Fibroblast of skin of abdomen (primary cell): ENCODE results near the gene THYN1.

Experiments used
- DNase-seq: peaks from one replicate; pipeline ENCODE4 v3.0.0-alpha.2; 2013

THYN1 gene

DNA sequence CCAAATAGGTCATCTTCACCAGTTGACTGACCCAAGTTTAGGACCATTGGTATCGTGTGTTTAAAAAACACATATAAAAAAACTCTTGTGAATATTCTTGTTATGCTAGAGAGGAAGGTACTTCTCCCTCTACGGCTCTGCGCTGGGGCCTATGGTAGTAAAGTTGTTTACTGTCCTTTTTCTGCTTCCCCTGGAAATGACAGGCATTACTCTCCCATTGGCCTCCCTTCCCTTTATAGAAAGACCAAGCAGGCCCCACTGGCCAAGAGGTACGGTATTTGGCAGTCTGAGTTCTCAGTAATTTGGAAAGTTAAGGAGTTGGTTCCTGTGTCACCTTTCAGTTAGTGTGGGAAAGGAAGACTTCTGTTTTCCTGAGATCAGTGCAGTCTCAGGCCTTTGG lies 6.5 kb downstream of the THYN1 start:
- no peak for DNase-seq

DNA sequence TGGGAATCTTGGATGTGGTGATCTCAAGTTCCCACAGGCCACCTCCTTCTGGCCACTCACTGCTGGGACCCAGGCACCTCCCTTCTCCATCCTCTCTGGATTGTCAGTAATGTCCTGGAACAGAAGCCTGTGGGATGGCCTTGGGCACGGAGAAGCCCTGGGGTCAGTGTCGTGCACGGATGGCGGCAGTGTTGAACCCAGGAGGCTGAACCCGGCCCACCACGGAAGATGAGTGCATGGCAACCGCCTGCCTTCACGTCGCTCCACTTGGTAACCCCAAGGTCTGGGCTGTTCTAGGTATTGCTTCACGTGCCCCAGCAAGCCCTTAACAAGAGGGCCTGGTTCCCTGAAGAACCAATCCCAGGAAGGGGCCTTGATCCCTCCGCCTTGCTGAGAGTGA lies 7.1 kb downstream of the THYN1 start:
- no peak for DNase-seq

DNA sequence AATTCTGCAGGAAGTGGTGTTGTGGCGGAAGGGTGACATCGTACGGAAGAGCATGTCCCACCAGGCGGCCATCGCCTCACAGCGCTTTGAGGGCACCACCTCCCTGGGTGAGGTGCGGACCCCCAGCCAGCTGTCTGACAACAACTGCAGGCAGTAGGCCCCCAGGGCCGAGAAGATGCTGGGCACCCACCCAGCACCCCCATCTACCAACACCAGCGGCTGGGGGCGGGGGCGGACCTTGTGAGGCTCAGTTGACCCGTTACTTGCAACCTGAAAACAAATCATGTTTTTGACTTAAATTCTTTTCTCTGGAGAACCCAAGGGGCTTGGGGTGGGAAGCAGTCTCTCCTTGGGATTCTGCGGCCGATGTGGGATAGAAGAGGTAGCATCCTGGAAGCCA lies 7.7 kb downstream of the THYN1 start:
- no peak for DNase-seq

DNA sequence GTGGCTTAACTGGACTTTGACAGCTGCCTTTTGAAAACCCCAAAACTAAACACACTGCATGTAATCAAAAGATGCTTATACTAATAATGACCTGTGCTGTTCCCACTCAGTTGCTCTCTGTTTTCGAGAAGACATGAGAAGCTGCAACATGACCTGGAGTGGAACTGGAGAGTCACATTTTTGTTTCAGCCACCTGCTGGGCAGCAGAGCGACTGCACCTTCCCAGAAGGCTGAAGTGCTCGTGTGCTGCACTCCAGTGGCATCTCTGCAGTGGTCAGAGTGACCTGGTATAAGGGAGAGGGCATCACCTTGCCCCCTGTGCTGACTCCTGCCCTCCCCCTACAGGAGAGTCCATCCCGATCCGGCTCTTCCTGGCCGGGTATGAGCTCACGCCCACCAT lies 8.6 kb downstream of the THYN1 start:
- DNase-seq = no peak

DNA sequence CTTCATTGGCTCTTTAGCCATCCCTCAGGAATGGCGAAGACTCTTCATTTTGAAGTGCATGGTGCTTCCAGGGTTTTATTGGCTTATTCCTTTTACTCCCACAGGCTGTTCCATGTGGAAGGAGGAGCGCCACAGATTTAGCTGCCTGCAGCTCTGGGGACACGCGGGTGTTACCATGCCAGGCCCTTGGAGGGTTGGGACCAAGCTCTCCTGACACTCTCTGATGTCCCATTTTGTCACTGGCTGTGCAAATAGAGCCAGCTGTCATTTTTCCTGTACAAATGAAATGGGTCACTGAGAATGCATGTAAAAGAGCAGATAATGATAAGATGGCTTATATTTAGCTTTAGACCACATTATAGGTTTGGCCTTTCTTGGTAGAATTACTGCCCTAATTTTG lies 9.2 kb downstream of the THYN1 start:
- no peak for DNase-seq

DNA sequence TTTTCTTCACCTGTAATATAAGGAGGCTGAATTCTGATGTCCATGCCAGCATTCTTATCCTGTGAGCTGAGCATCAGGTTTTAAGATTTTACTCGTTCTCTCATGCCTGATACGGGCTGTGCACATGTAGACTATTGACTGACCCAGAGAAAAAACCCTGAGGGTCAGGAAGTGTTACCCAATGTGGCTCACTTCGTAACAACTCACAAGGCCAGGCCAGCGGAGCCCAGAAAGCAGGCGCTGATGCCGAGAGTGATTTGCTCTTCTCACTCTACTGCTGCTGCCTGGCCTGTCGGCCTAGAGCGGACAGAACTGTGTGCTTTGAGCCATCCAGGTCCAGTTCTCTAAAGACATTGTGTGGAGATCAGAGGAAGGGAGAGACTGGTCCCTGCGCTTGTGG lies 10.8 kb downstream of the THYN1 start:
- DNase-seq = no peak

DNA sequence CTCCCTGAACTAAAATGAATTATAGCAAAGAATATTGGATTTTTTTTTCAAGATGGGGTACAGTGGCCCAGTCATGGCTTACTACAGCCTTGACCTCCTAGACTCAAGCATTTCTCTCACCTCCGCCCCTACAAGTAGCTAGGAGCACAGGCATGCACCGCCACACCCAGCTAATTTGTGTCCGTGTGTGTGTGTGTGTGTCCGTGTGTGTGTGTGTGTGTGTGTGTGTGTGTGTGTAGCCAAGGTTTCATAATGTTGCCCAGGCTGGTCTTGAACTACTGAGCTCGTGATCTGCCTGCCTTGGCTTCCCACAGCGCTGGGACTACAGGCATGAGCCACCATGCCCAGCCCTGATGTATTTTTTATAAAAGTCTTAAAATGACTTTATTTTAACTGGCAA lies 12.6 kb downstream of the THYN1 start:
- no peak for DNase-seq

DNA sequence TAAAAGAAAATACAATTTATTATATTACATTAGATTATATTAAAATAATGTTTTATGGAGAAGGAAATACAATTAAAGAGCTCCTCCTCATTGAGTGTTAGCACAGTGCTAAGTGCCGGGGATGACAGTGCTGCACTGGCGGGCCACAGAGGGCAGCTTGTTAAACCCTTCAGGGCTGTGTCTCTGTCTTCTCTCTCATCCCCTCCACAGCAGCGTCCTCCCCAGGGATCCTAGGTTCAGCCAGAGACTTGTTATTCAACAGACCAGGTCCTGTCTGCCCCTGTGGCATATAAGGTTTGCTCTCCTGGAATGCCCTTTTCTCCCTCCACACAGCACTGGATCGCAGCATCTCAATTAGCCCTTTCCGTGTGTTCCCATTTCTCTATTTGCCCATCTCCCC lies 14.2 kb downstream of the THYN1 start:
- DNase-seq = no peak

DNA sequence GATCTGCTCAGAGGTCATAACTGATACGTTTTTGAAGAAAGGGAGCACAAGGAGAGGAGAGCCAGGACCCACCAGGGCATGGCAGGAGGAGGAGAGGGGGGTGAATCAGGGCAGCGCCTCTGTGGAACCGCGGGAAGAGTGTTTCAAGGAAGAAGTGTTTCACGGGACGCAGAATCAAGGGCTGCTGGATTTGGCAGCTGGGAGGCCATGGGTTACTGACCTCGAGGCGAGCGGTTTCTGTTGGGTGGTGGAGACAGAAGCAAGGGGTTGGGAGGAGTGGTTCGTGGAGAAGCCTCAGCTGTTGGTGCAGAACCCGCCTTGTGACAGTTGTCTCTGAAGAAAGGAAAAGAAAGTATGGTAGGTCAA lies 15.6 kb downstream of the THYN1 start:
- no peak for DNase-seq

DNA sequence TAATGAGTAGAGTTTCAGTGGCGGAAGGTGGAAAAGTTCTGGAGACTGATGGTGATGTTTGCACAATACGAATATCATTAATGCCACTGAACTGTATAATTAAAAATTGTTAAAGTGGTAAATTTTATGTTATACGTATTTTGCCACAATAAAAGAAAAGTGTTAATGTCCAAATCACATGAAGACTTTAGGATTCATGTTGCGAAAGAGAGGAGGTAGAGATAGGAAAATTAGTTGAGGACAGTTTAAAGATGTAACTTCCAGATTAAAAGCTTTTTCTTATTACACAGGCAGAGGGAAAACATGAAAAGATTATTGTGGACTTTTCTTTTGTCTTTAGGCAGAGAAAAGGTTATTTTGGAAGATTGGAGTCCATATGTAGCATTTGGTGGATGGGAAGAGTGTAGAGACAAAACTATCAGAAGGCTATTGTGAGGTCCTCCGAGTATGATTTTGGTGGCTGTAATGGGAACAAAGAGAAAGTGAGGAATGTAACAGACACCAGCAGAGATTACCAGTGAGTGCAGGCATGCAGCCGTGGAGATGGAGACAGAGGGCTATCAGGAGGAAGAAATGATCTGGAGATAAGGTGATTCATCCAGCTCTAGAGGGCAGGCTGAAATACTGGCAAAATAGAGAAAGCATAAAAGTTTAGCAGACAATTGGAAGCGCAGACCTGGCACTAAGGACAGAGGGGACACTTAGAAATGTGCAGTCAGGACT lies 16.2 kb downstream of the THYN1 start:
- no peak for DNase-seq

DNA sequence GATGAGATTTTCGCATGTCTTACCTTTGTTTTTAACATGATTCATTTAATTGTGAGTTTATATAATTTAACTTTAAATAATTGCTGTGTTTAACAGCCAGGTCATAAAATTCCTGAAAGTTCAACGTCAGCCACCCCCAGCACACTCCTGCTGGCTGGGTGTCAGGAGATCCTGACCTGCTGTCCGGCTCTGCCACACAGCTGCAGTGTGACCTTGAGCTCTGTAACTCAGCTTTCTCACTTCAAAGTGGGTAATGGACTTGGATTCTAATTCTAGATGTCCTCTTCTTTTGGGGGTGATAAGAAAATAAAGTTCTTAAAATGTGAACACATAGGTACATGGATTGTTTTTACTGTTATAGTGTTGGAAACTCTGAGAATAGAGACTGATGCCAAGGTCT lies 17.8 kb downstream of the THYN1 start:
- no peak for DNase-seq

DNA sequence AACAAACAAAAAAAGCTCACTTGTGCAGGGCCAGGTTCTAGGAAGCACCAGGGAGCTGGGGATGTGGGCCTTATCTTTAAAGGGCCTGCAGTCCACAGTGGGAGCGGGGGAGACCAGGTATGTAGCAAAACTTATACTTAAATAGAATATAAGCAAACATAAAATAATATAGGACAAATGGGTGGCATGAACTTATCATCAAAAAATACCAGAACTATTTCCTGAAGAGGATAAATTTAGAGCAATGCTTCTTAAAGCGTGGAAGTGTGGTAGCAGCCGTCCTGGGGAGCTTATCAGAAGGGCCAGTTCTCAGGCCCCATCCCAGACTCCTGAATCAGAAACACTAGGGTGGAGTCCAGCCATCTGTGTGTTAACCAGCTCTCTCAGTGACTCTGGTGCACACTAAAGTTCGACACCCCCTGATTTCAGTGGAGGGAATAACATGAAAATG lies 19.4 kb downstream of the THYN1 start:
- no peak for DNase-seq

DNA sequence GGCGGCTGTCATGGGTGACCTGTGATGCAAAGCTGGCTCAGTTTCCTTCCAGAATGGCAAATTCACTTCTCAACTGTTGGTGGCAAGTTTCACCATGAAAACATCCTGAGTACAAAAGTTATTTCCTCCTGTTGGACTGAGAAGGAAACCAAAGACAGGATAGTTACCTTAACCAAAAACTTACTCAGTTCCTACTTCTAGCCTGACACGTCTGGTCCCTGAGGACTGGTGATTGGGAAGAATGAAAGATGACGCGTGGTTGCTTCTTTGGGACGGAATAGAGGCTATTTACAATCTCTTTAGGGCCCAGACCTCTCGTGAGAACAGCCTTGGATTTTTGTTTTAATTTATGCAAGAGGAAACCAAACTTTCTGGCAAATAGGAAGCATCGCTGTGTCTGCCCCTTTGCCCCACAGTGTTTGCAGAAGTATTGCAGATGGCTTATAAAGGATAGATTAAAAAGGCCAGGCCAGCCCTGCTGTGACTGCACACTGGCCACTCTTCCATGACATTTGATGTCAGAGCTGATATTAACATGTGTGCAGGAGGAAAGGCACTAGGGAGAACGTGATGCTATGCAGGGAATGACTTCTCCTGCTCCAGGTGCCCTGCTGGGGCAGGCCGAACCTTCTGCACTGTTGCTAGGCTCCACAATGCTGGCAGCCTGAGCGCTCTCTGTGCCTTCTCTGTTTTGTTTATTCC lies 21.0 kb downstream of the THYN1 start:
- no peak for DNase-seq

DNA sequence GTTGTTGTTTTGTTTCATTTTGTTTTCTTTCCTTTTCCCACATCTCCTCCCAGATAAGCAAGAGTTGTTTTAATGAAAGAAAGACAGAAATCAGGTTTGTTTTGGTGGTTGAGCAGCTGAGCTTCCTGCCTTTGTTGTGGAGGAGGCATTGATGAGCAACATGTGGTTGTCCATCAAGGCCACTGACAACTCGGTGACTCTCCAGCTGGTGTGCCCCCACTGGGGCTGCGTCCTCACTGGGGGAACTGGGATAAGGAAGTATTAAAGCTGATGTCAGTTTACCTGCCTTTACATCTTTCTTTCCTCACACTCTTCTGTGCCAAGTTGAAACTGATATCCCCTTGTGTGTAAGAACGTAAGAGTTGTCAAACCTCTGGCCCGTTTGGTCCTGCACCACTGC lies 22.8 kb downstream of the THYN1 start:
- no peak for DNase-seq

DNA sequence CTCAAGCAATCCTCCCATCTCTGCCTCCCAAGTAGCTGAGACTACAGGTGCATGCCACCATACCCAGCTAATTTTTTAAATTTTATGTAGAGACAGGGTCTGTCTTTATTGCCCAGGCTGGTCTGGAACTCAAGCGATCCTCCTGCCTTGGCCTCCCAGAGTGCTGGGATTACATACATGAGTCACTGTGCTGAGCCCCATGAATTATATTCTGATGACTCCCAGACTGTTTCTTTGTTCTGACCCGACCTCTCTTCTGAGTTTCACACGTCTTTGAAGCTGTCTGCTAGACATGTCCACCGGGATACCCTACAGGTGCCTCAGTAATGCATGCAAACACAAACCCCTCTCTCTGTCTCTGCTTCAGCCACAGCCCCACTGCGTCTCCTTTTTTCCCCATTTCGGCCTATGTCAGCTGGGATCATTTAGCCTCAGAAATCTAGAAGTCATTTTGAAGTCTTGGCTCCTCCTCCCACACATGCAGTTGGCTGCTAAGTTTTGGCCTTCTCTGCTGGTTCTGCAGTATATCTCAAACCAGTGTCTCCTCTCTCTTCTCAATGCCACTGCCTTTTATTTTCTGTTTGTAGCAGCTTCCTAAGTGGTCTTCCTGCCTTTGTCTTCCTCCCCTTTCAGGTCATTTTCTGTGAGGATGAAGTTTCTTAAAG lies 23.9 kb downstream of the THYN1 start:
- DNase-seq = peak; percentile 51

DNA sequence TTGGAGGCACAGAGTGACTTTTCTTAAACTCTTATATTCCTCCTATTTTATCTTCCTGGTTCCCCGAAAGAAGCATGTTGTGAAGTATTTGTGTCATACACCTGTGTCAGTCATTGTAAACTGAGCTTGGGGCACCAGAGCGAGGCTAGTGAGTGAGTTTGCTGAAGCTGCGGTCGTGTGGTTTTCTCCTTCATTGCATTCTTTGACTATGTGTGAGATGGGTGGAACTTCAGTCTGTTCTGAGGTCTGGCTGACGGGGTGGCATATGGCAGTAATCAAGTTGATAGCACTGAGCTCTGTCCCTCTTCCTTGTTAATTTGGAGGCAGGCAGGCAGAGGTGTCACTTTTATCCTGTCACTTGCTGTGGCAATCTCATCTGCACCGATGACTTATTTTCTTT lies 24.5 kb downstream of the THYN1 start:
- peak; percentile 78 for DNase-seq

DNA sequence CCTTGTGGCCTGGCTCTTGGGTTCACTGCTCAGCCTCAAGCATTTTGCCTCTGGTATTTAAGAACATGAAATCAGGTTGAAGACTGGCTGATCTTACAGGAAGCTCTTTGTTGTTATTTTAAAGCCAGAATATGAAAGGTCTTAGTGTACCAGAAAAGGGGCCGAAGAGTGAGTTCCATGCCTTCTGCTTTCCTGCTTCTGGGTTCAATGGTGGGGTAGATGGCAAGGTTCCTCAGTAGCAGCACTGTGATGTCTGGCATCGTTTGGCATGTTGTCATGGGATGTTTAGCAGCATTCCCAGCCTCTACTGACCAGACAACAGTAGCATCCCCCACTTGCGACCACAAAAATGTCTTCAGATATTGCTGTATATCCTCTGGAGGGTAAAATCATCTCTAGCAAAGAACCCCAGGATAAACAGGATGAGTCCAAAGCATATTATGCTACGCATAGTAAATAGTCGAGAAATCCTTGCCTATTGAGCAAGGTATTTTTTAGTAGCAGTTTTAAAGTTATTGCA lies 26.3 kb downstream of the THYN1 start:
- peak; percentile 23 for DNase-seq

DNA sequence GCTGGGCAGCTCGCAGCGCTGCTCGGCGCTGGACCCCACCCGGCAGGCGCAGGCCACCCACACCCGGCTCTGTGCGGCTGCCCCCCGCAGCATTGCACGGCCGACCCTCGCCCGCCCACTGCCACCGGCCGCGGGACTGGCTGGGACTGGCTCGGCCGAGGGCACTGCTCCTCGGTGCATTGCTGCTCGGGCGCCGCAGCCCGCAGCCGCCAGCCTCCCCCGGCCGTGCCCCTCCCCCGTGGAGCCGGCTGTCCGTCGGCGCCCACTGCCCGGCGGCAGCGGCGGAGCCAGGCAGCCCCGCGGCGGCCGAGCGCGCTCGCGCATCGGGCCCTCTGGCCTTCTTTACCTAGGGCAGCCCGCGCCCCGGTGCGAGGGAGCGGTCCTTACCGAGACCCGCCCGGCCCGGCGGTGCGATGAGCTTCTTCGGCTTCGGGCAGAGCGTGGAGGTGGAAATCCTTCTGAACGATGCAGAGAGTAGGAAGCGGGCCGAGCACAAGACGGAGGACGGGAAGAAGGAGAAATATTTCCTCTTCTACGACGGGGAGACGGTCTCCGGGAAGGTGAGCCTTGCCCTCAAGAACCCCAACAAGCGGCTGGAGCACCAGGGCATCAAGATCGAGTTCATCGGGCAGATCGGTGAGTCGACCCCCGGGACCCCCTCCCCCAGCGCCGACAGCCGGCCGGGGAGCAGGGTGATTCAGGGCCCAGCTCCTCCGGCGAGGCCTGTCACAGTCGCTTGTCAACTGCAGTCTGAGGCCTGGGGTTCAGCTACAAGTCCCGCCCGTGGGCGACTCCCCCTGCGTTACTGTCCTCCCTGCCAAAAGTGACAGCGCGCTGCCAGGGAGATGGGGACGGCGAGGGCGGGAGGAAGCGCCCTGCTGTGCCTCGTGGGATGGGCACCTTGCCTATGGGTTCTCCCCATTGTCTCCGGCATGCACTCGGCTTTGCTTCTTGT lies 28.2 kb downstream of the THYN1 start:
- DNase-seq = no peak

DNA sequence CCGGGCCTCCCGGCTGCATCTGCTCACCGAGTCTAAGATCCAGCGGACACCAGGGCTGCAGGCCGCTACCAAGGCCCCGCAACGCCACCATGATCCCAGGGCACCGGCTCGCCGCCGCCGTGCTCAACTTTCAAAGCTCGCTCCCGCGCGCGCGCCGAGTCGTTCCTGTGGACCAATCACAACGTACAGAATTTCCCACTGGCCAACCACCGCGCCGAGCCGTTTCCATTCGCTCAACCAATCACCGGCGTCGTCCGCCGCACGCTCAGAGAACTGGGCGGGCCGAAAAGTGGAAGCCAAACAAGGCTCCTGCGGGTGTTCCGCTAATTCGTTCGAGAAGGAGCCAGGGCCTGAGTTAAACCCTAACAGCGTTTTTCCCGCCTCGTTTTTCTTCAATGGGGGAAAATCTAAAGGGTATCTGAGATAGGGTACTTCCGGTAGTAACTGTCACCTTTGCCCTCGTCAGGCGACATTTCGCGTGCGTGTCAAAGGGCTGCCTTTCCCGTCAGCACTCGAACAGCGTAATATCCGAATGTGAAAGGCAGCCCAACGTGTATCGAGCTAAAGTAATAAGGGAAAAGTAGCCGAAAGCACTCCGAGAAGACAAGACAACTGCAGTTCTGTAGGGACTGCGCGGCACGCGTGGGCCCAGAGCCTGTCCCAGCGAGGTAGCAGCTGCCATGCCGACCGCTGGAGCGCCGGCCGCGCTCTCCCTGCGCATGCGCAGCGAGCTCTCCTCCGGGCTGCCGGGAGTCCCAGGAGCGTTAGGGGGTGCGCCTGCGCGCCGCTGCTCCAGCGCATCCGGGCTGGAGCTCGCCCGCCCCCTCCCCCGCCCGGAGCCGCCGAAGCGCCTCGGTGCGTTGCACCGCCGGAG lies 29.1 kb downstream of the THYN1 start, which contains the start of the genes NCAPD3 and VPS26B:
NCAPD3 (minus strand) TSS at position 132 of the 874 bp plus-strand sequence; CDS start at position 91, 41 bp downstream.
VPS26B (plus strand) TSS at position 836 of the 874 bp plus-strand sequence. CDS start 452 bp downstream, outside the sequence.
- DNase-seq = peak; percentile 96

DNA sequence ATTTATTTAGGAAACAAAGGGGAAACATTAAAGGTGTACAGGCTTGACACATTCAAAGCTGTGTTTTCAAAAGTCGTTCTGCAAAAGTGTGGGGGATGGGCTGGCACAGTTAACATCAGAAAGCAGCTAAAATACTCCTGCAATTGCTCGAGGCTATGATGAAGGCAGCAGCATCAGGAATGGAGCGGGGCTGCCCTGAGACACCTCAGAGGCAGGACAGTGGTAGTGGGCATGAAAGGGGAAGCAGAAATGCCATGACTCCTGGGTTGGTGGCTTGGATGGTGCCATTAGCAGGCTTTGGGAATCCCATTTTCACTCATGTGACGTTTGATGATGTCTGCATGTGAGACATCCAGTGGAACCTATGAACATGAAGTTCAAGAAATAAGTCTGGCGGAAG lies 30.0 kb downstream of the THYN1 start:
- no peak for DNase-seq

DNA sequence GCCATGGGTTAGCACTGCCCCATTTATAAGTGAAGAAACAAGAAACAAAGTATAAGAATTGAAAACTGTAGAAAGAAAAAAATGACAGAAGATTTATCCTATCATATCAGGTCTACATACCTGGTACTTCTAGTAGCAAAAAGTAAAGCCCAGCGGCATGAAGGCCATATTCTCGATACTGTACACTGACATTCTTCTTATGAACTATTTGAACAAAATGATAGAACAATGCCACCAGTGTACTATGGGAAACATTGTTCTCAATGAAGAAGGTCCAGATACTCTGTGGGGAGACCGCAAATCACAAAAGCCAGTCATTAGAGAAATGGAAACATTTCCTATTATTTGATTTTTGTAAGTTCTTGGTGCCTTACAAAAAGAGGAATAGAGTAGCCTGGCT lies 36.3 kb downstream of the THYN1 start:
- DNase-seq = no peak
